CD4-positive, alpha-beta T cell treated with Interleukin-4 for 1 hour (primary cell): Measurements from ENCODE around the gene FRG2B.
"Not testable (repeated sequence)": the region's sequence is repeated elsewhere in the genome, so short reads cannot be mapped to it uniquely, and the experiment has no call there.

ENCODE experiments used
- DNase-seq, 2 donors: peaks; one replicate each; pipeline ENCODE4 v3.0.0-alpha.2; 2020 to 2022

The FRG2B gene

DNA sequence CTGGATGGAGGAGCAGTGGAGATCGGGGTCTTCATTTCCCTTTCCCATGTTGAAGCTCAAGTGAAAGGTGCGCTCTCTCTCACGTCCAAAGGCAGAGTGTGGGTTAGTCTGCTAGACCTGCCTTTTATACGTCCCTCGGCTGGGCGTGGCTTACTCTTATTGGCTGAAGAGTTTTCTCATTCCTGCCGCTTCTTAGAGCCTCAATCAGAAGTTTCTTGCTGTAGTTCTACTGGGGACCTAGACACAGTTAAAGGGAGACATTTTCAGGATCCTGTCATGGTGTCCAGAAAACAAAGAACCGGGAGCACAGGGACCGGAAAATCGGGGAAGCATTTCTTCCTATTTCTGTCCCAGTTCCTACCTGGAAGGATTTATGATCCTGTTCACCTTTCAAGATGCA lies at the start of gene FRG2B:
Gene FRG2B, minus strand, starts transcription at position 101 of the 400 bp plus-strand sequence. Its CDS starts 53 bp downstream, at position 48.
- DNase-seq: not testable (repeated sequence)

DNA sequence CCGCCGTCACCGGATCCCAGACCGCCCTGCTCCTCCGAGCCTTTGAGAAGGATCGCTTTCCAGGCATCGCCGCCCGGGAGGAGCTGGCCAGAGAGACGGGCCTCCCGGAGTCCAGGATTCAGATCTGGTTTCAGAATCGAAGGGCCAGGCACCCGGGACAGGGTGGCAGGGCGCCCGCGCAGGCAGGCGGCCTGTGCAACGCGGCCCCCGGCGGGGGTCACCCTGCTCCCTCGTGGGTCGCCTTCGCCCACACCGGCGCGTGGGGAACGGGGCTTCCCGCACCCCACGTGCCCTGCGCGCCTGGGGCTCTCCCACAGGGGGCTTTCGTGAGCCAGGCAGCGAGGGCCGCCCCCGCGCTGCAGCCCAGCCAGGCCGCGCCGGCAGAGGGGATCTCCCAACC lies 40.9 kb upstream of the FRG2B start:
- not testable (repeated sequence) for DNase-seq

DNA sequence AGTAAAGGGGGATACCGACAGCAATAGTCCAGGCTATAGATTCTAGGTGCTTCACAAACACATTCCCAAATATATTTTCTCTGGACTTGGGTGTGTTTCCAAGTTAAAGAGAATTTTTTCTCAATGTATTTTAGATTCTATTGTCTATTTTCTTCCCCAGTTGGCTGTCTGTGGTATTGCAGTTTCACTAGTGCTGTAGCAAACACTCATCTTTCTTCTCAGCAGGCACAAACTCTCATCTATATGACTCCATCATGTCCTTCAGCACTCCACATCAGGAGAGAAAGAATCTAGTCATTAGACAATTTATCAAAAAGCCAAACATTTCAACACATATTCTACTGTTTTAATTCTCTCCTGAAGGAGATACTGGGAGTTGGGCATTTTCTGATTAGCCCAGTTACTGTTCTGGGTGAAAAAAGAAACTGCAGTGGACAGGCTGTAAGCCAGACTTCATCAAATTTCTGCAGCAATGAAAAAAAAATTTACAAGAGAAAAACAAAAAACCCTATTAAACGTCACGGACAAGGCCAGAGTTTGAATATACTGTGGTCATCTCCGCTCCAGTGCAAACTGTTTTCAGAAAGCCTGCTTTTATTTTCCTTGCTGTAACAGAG lies 37.1 kb upstream of the FRG2B start:
- not testable (repeated sequence) for DNase-seq

DNA sequence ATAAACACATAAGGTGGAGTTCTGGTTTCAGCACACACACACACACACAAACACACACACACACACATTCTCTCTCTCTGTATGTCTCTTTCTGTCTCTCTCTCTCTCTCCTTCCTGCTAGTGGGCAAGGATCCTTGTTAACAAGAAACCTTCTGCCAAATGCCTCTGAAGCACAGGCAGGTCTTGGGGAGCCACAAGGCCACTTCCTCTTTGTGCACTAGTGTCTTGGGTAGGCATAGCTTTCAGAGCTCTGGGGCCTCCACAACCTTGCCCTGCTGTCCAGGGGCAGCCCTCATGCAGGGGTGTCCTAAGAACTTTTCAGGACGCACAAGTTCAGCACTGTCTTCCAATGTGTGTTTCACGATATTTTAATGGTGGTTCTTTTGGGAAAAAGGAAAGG lies 34.5 kb upstream of the FRG2B start:
- DNase-seq: not testable (repeated sequence)

DNA sequence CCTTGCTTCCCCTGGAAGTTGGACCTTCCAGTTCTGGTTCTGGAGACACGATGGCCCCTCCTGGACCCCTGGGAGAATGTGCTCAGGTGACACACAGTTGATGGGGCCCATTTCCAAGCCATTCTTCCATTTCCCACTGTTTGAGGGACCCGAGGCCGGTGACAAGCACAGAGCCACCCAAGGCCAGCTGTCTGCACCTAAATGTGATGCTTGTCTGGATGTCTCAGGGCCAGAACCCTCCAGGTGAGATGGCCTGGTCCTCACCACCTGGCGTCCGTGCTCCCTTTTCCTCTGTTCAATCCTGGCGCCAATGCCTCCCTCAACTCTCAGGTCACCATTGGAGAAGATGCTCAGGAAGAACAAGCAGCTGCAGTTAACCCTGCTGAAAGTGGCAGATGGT lies 33.9 kb upstream of the FRG2B start:
- DNase-seq: not testable (repeated sequence)

DNA sequence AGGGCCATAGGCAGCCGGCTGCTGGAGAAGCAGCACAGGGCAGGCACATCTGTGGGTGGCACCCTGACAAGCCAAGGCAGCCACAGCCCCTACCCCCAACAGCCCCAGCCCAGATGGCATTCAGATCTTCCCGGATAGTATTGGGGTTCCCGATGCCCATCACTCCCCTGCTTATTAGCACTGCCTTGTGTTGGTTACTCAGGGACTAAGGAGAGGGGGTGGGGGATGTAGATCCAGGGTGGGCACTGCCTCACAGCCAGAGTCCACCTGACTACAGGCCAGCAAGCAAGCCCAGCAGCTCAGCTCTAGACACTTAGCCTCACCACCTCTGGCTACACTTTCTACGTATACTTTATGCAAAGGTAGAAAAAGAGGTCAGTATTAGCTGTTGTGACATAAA lies 30.7 kb upstream of the FRG2B start:
- not testable (repeated sequence) for DNase-seq

DNA sequence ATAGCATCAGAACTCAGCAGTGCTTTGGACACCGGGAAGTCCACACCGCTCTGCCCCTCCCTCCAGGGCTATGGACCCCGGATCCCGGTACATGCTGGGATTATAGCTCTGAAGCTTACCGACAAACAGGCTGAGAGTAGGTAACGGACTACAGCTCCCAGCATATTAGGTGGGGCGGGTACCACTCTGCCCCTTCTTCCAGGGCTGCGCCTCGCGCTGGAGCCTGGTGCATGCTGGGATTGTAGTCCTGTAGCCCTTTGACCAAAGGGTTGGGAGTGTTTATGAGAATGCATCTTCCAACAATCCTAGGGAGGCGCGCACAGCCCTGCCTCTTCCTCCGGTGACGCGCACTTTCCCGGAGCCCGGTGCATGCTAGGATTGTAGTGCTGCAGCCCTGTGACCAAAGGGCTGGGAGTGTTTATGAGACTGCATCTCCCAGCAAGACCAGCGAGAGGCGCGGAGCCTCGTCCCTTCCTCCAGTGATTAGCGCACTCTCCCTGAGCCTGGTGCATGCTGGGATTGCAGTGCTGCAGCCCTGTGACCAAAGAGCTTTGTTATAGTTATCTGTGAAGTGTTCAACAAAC lies 22.4 kb upstream of the FRG2B start:
- DNase-seq: peak in 1 of 2 donors; percentile 15

DNA sequence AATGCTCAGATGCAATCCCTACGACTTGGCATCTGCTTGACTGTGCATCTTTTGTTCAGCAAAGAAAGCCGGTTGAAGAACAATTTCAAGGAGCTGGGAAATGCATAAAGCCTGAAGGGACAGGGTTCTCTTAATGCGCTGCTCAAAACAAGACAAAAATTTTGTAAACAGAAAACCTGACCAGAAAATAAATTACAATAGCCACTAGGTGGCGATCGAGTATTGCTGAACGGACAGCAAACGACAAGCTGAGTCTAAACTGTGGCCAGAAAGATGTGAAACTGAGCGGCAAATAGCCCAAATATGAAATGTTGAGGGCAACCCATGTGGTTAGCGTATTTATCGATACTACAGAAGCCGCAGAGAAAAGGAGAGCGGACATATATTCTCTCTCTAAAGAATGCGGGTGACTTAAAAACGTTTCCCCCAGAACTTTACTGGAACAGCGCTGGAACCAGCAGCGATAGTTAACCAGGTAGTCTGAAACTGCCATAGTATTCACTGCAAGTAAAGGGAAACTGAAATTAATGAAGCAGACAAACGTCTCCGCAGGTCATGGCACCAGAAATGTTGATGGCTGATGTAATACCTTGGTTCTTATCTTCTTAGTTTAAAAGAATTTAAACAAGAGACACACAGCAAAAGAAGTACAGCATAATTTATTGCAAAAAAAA lies 20.6 kb upstream of the FRG2B start:
- peak; percentile 11 to 22 for DNase-seq

DNA sequence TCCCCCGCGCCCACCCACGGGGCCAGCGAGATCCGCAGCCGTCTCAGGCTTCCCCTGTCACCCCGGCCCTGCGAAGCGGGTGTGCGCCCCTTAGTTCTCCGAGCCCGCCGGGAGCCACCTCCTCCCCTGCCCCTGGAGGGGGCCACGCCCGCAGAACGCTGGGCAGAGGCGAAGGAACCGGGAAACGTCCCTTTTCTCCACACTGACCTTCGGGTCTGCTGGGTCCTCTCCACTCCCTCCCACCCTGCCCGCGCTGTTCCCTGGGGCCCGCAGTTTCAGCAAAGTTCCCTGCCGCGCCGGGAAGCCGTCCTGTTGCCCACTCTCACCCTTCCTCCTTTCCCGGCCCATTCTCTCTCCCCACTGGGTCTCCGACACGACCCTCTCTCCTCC lies 11.2 kb upstream of the FRG2B start:
- not testable (repeated sequence) for DNase-seq

DNA sequence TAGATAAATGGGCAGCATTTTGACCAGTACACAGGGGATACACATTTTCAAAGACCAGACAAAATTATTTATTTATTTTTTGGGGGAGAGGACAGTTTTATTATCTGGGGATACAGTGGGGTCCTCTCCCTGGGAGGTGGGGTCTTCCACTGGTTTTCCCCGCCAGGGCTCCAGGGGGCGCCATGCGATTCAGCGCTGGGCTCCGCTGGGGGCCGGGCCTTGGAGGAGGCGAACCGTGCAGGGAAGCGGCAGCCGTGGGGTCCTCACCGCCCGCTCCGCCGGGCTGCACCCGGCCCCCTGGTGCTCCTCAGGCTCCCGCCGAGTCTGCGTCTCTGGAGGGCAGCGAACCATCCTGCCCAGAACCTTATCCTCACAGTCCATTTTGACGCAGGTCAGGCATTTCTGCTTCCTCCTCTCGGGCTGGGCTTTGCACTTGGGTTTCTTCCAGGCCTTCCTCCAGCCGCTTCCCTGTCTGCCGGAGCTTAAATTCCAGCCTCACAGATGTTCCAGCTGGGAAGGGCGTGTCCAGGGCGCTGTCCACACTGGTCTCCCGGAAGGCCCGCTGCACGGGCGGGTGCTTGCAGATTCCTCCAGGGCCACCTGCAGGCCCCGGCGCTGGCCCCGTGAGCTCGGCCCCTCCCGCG lies 10.7 kb upstream of the FRG2B start:
- DNase-seq: not testable (repeated sequence)

DNA sequence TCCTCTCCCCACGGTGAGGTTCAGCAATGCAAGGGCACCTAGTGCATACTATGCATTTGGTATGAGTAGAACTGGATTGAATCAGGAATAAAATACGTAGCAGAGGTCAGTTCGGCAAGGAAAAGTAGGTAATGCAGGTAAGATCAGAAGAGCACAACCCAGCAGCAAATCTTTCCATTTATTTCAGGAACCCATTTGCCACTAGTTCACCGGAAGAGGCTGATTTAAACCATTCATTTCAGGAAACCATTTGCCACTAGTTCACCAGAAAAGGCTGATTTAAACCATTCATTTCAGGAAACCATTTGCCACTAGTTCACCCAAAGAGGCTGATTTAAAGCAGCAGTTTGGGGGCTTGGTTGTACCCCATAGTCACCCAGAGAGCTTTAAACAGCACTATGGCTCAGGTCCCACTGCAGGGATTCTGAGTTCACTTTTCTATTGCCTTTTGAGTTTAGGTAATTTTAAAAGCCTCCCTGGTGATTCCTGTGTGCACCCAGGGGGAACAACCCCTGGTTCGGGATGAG lies 4.2 kb upstream of the FRG2B start:
- not testable (repeated sequence) for DNase-seq

DNA sequence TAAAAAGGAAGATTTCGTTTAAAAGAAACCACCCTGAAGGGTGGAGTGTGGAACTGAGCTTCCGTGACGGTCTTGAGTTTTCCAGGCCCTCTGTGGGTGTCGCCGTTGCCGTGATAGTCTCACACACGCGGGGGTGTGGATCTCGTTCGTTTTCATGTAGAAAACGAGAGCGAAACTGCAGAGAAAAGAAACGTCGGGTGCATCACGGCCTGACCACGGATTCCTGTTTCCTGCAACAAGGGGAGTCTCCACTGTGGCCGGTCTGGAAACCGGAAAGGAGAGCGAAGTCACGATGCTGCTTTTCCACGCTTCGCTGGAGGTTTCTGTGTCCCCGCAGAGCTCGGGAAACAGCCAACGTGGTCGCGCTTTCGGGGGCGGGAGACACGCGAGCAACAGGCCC lies 4.1 kb downstream of the FRG2B start:
- DNase-seq: not testable (repeated sequence)

DNA sequence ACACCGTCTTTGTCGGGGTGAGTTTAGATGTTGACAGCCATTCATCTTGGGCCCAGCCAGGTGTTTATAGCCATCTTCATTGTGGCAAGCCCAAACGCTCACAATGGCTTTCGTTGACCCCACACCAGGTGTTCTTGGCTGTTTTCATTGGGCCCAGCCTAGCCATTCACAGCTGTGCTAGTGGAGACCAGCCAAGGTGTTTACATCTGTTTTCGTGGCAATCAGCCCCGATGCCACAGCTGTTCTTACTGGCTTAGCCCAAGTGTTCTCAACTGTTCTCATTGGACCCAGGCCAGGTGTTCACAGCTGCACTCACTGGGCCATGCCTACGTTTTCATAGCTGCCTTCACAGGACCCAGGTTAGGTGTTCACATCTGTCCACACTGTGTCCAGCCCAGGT lies 7.7 kb downstream of the FRG2B start:
- DNase-seq: no peak

DNA sequence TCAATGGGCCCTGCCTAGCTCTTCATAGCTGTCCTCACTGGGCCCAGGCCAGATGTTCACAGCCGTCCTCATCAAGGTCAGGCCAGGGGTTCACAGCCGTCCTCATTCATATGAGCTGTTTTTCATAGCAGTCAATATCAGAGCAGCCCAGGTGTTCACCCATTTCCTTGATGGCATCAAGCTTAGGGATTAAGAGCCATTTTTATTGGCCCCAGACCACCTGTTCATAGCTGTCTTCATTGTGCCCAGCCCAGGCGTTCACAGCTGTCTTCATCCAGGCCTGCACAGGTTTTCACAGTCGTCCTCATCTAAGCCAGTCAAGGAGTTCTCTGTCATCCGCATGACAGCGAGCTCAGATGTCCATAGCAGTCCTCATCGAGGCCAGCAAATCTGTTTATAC lies 9.4 kb downstream of the FRG2B start:
- DNase-seq: no peak

DNA sequence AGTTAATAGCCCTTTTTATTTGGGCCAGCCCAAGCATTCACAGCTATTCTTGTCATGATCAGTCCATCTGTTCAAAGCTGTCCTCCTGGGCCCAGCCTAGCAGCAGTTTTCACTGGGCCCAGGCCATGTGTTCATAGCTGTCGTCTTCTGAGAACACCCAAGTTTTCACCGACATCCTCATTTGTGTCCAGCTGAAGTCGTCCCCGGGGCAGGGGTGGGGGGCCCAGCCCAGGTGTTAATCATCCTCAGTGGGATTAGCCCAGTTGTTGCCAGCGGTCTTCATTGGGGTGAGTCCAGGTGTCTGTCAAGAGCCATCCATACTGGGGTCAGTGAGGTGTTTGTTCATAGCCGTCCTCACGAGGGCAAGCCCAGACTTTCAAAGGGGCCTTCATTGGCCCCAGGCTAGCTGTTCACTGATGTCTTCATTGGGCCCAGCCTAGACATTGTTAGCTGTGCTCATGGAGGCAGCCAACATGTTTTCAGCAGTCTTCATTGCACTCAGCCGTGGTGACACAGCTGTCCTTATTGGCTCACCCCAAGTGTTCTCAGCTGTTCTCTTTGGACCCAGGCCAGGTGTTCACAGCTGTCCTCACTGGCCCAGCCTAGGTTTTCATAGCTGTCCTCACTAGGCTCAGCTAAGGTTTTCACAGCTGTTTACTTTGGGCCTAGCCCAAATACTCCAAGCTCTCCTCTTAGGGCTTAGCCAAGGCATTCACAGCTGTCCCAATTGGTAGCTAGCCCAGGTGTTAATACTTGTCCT lies 10.0 kb downstream of the FRG2B start:
- DNase-seq: no peak

DNA sequence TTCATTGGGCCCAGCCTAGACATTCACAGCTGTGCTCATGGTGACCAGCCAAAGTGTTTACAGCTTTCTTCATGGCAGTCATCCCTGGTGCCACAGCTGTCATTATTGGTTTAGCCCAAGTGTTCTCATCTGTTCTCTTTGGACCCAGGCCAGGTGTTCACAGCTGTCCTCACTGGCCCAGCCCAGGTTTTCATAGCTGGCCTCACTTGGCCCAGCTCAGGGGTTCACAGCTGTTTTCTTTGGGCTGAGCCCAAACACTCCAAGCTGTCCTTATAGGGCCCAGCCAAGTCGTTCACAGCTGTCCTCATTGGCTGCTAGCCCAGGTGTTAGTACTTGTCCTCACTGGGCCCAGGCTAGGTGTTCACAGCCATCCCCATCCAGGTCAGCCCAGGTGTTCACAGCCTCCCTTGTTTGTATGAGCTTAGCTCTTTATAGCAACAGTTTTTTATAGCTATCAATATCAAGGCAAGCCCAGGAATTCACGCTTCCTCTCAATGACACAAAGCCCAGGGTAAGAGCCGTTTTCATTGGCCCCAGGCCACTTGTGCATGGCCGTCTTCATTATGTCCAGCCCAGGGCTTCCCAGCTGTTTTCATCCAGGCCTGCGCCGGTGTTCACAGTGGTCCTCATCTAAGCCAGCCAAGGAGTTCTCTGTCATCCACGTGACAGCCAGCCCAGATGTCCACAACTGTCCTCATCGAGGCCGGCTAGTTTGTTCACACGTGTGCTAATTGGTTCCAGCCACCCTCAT lies 11.6 kb downstream of the FRG2B start:
- DNase-seq: no peak

DNA sequence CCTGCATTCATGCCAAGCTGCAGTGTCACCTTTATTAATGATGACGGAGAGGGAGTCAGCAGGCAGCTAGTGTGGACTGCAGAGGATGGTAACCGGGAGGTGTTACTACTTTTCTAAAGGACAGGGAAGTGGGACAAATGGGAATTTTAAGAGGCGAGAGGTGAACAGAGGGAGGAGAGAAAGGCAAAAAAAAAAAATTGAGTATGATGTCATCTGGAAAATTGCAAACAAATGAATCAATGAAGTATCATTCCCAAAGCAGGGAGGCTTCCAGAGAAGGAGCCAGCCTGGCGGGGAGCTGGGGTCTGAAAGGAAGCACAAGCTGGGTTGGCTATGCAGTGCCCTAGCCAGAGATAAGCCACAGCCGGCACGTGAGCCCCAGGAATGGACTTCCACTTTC lies 12.9 kb downstream of the FRG2B start:
- DNase-seq: no peak

DNA sequence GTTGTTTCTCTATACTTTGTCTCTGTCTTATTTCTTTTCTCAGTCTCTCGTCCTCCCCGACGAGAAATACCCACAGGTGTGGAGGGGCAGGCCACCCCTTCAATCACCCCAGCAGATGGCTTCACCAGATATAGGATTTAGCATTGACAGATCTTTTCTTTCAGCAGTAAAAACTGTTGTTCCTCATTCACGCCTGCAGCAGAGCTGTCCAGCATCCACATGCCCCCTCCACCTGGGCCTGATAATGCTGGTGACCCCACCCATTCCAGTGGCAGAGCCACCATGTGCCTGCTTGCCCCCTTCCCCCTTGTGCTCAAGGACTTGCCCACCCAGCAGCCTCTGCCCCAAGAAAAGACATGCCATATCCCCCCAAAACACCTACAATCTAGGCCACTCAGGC lies 15.5 kb downstream of the FRG2B start:
- no peak for DNase-seq

DNA sequence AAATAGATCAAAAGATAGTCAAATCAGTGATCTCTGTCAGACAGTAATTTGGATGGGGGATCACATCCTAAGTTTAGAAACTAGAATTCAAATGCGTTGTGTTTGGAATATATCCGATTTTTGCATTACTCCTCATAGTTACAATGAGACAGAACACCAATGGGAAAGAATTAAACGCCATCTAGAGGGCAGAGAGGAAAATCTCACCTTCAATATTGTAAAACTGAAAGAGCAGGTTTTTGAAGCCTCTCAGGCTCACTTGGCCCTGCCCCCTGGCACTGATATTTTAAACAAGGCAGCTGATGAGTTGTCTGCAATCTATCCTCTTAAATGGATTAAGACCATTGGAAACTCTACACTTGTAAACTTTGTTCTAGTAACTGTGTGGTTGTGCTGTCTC lies 17.7 kb downstream of the FRG2B start:
- DNase-seq: no peak

DNA sequence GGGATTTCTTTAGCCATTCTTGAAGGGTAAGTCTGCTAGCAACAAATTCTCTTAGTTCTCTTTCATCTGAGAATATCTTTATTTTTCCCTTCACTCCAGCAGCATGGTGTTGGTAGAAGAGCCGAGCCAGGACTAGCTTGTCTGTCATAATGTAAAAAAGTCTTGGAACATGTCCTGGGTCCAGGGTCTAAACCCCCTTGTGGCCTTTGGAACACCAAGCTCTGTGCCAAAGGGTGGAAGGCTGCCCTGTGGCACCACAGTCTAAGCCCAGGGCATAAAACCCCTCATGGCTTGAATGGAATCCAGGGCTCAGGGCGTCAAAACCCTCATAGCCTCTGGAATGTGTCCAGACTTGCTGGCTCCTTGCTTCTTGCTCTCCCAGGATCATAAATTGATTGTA lies 23.2 kb downstream of the FRG2B start:
- DNase-seq: not testable (repeated sequence)

DNA sequence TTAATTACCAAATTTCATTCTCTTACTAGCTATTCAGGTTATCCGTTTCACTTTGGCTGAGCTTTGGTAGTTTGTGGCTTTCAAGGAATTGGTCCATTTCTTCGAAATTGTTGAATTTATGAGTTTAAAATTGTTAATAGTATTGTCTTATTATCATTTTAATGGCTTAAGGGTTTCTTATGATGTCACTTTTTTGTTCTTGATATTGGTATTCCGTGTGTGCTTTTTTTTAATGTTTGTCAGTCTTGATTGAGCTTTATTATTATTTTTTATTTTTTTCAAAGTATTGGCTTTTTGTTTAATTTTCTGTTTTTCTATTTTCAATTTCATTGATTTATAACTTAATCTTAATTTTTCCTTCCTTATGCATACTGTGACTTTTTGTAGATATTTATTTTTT lies 25.9 kb downstream of the FRG2B start:
- DNase-seq: no peak

DNA sequence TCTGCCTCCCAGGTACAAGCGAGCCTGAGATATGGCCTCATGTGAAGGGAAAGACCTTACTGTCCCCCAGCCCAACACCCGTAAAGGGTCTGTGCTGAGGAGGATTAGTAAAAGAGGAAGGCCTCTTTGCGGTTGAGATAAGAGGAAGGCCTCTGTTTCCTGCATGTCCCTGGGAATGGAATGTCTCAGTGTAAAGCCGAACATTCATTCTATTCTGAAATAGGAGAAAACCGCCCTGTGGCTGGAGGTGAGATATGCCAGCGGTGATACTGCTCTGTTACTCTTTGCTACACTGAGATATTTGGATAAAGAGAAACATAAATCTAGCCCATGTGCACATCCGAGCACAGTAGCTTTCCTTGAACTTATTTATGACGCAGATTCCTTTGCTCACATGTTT lies 26.7 kb downstream of the FRG2B start:
- not testable (repeated sequence) for DNase-seq
